HFFc6 (cell line): ENCODE results near the gene SERPINE1. TPM values are rescaled to one million over a fixed set of nuclear protein-coding genes. Genes with fewer than 3 reads are reported as not detected.

ENCODE experiments used
- DNase-seq: peaks from one replicate; pipeline ENCODE4 v3.0.0-alpha.2; 2018
- H3K27ac Mint-ChIP-seq: 2 replicates; pipeline ENCODE4 v1.8.0; 2020; ENCODE audit warnings: mild to moderate bottlenecking, mixed read lengths
- H3K27me3 Mint-ChIP-seq: 2 replicates; pipeline ENCODE4 v1.8.0; 2021; ENCODE audit warnings: mild to moderate bottlenecking, moderate library complexity, mixed read lengths; ENCODE audit not compliant: insufficient read depth
- H3K36me3 Mint-ChIP-seq: 2 replicates; pipeline ENCODE4 v1.8.0; 2021; ENCODE audit warnings: low read depth, mixed read lengths
- H3K4me1 Mint-ChIP-seq: 2 replicates; pipeline ENCODE4 v1.8.0; 2020; ENCODE audit warnings: low read depth, mixed read lengths
- H3K4me3 Mint-ChIP-seq: 2 replicates; pipeline ENCODE4 v1.8.0; 2020; ENCODE audit warnings: mild to moderate bottlenecking, moderate library complexity, mixed read lengths
- H3K9me3 Mint-ChIP-seq: 2 replicates; pipeline ENCODE4 v1.8.0; 2020; ENCODE audit warnings: mild to moderate bottlenecking, mixed read lengths
- CTCF ChIP-seq: fragments of 200-600 bp; sonication (generic); IDR thresholded peaks from 2 replicates; pipeline ENCODE4 v1.5.0; 2021; ENCODE audit warnings: antibody characterized with exemption, mild to moderate bottlenecking
- total RNA-seq, 6 experiments: library from RNA; stranded (reverse); fragmentation: NEBNext Ultra II Directional; extraction: Animal tissue kit (Norgen Biotek cat#: 25700); gene quantifications; 2 replicates in 1 of 6; 3 replicates in 5 of 6; pipeline ENCODE4 v1.2.3, GENCODE V29; 2021

The SERPINE1 gene
- total RNA-seq, 6 experiments from 2014 or later: 906 to 2,092 (median 1,052) TPM

GRCh38 chr7:101094376-101094775 is 32.5 kb upstream of the SERPINE1 start:
- no peak for DNase-seq
- peaks cover 21% of the 10 kb centered on the region for H3K36me3 Mint-ChIP-seq

GRCh38 chr7:101094791-101095375 is 32.0 kb upstream of the SERPINE1 start:
- H3K4me1 Mint-ChIP-seq: peaks cover 71% of the 10 kb centered on the region
- peaks cover 17% of the 10 kb centered on the region for H3K36me3 Mint-ChIP-seq
- no peaks in the 10 kb centered on the region for H3K9me3 Mint-ChIP-seq
- H3K27me3 Mint-ChIP-seq: peaks cover 2% of the 10 kb centered on the region; the same call in 1 of the 2 replicates
- peak overlapping the region; percentile 80 for H3K27ac Mint-ChIP-seq
- H3K4me3 Mint-ChIP-seq: peak overlapping the region; percentile 44
- DNase-seq: peak; percentile 67
- TF ChIP-seq CTCF: peak; percentile 92

More at GRCh38 chr7:101094376-101094775, 32.5 kb upstream of the SERPINE1 start:
- Mint-ChIP-seq H3K4me1 (peaks cover 66% of the 10 kb centered on the region), H3K4me3 (peak overlapping the region; percentile 44), H3K27ac (peak overlapping the region; percentile 80), H3K27me3 (peaks cover 2% of the 10 kb centered on the region; the same call in 1 of the 2 replicates), H3K9me3 (no peaks in the 10 kb centered on the region)
- TF ChIP-seq CTCF: no peak

- peaks cover 9% of the 10 kb centered on the region; the same call in 1 of the 2 replicates for H3K36me3 Mint-ChIP-seq
- H3K4me3 Mint-ChIP-seq: no peak overlapping the region
- H3K27me3 Mint-ChIP-seq: peaks cover 2% of the 10 kb centered on the region
- no peak for DNase-seq
- H3K27ac Mint-ChIP-seq: peak overlapping the region; percentile 15; the same call in 1 of the 2 replicates
- TF ChIP-seq CTCF: no peak
- H3K9me3 Mint-ChIP-seq: no peaks in the 10 kb centered on the region
- H3K4me1 Mint-ChIP-seq: peaks cover 77% of the 10 kb centered on the region
Measured at GRCh38 chr7:101096331-101096956, 30.5 kb upstream of the SERPINE1 start.

- H3K36me3 Mint-ChIP-seq: peaks cover 9% of the 10 kb centered on the region; the same call in 1 of the 2 replicates
- no peak for TF ChIP-seq CTCF
- H3K27me3 Mint-ChIP-seq: peaks cover 2% of the 10 kb centered on the region
- peak overlapping the region; percentile 15 for H3K27ac Mint-ChIP-seq
- DNase-seq: no peak
- H3K4me1 Mint-ChIP-seq: peaks cover 82% of the 10 kb centered on the region
- no peak overlapping the region for H3K4me3 Mint-ChIP-seq
- H3K9me3 Mint-ChIP-seq: no peaks in the 10 kb centered on the region
Measured at GRCh38 chr7:101096957-101097347, 30.0 kb upstream of the SERPINE1 start.

GRCh38 chr7:101097561-101097960 is 29.3 kb upstream of the SERPINE1 start:
- peak overlapping the region; percentile 15 for H3K27ac Mint-ChIP-seq
- H3K4me3 Mint-ChIP-seq: no peak overlapping the region
- peaks cover 2% of the 10 kb centered on the region for H3K27me3 Mint-ChIP-seq
- H3K9me3 Mint-ChIP-seq: no peaks in the 10 kb centered on the region
- no peak for TF ChIP-seq CTCF
- H3K4me1 Mint-ChIP-seq: peaks cover 86% of the 10 kb centered on the region
- H3K36me3 Mint-ChIP-seq: peaks cover 9% of the 10 kb centered on the region; the same call in 1 of the 2 replicates
- DNase-seq: no peak
